VCaP (cell line): ENCODE results near the gene PHACTR3.

Source experiments
- H3K27ac ChIP-seq: fragments of 450-650 bp; 2 replicates; pipeline ENCODE4 v1.5.1; 2017
- TF ChIP-seq, protein P1 (sequence below): fragments of 450-650 bp; conservative IDR thresholded peaks from 2 replicates; pipeline ENCODE4 v1.5.1; 2017; ENCODE audit warnings: mild to moderate bottlenecking, moderate library complexity

PHACTR3 gene

GRCh38 chr20:59831916-59832270 is 227.6 kb downstream of the PHACTR3 start:
- TF ChIP-seq, protein P1, sequence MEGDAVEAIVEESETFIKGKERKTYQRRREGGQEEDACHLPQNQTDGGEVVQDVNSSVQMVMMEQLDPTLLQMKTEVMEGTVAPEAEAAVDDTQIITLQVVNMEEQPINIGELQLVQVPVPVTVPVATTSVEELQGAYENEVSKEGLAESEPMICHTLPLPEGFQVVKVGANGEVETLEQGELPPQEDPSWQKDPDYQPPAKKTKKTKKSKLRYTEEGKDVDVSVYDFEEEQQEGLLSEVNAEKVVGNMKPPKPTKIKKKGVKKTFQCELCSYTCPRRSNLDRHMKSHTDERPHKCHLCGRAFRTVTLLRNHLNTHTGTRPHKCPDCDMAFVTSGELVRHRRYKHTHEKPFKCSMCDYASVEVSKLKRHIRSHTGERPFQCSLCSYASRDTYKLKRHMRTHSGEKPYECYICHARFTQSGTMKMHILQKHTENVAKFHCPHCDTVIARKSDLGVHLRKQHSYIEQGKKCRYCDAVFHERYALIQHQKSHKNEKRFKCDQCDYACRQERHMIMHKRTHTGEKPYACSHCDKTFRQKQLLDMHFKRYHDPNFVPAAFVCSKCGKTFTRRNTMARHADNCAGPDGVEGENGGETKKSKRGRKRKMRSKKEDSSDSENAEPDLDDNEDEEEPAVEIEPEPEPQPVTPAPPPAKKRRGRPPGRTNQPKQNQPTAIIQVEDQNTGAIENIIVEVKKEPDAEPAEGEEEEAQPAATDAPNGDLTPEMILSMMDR = no peak
- H3K27ac ChIP-seq = no peak overlapping the region

GRCh38 chr20:59832406-59833363 is 228.3 kb downstream of the PHACTR3 start:
- H3K27ac ChIP-seq = no peak overlapping the region
- TF ChIP-seq, protein P1 = no peak

DNA sequence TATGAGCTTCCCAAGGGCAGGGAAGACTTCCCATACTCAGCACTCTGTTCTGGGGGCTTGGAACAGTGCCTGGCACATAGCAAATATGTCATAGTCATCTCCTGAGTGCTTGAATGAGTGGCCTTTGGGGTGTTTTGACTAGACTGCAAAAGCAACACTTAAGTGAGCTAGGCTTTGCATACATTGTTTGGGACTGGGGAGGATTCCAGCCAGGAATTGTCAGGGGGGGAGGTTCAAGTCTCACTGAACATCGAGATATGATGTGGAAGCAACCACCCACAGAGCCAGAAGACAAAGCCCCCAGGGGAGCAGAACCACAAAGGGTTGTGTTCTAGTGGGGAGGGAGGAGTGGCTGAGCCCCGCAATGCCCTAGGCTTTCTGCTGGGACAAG is 230.7 kb downstream of the PHACTR3 start:
- TF ChIP-seq, protein P1 = no peak
- H3K27ac ChIP-seq = peak overlapping the region; percentile 77

- peak overlapping the region; percentile 77 for H3K27ac ChIP-seq
- TF ChIP-seq, protein P1 = no peak
Observed at GRCh38 chr20:59835448-59836395, 231.4 kb downstream of the PHACTR3 start.

- peak overlapping the region; percentile 77 for H3K27ac ChIP-seq
- TF ChIP-seq, protein P1 = no peak
Observed at GRCh38 chr20:59836767-59837166, 232.4 kb downstream of the PHACTR3 start.

GRCh38 chr20:59837623-59838394 is 233.5 kb downstream of the PHACTR3 start:
- TF ChIP-seq, protein P1 = no peak
- H3K27ac ChIP-seq = no peak overlapping the region
